ENCODE data around the gene RASL10A.

GRCh38 chr22:29275819-29276565 lies 39.5 kb downstream of the RASL10A start:
- TF ChIP-seq POLR2AphosphoS5 (IDR thresholded peaks at IDR 0.05; ENCODE audit: borderline replicate concordance, low read depth, low read length) (no peak), EZH2 (IDR thresholded peaks at IDR 0.05) (no peak), FOXP2 (optimal IDR thresholded peaks at IDR 0.05; ENCODE audit: control extremely low read depth, extremely low read length, insufficient read depth) (no peak)

Data from SK-N-MC (cell line).